BJ (cell line): Measurements from ENCODE around the gene RAI14. TPM values are rescaled to one million over a fixed set of nuclear protein-coding genes. Genes with fewer than 3 reads are reported as not detected.

Source experiments
- CTCF ChIA-PET: fragments of 350-600 bp; formaldehyde crosslinking; extraction: SDS; loops from one replicate; lab custom pipeline; 2021; ENCODE audit warnings: antibody characterized with exemption, inconsistent platforms; lab: Yijun Ruan, JAX
- POLR2A ChIA-PET: fragments of 300-600 bp; sonication (Branson Sonifier 250); formaldehyde crosslinking; extraction: SDS; loops from one replicate; lab custom pipeline; 2021; ENCODE audit warnings: antibody characterized with exemption; lab: Charles Lee
- DNase-seq: peaks from one replicate; pipeline ENCODE4 v3.0.0-alpha.2; 2011; ENCODE audit warnings: low read depth
- H3K27me3 ChIP-seq: 2 replicates; pipeline ENCODE4 v1.6.0; 2011; ENCODE audit warnings: low read length; ENCODE audit not compliant: control insufficient read depth, insufficient read depth
- H3K36me3 ChIP-seq: 2 replicates; pipeline ENCODE4 v1.5.1; 2011; ENCODE audit warnings: low read length; ENCODE audit not compliant: control insufficient read depth, insufficient read depth
- H3K4me3 ChIP-seq: 2 replicates; pipeline ENCODE4 v1.5.1; 2011; ENCODE audit warnings: low read depth, mild to moderate bottlenecking, control low read depth, low read length
- CTCF ChIP-seq: IDR thresholded peaks from 2 replicates; pipeline ENCODE4 v1.5.1; 2011; ENCODE audit warnings: low read depth, mild to moderate bottlenecking, control low read depth, inconsistent platforms, low read length, moderate library complexity; ENCODE audit not compliant: insufficient read depth
- polyA plus RNA-seq: library from polyadenylated mRNA; depleted of rRNA; stranded (reverse); fragments of >200 nt; gene quantifications from 2 replicates; pipeline ENCODE4 v1.2.3, GENCODE V29; 2011

Gene RAI14
- polyA plus RNA-seq, 1 experiment, result 183 TPM

- Histone ChIP-seq H3K4me3 (no peak overlapping the region), H3K36me3 (peaks cover 11% of the 10 kb centered on the region), H3K27me3 (no peaks in the 10 kb centered on the region)
- DNase-seq, result no peak
- ChIA-PET POLR2A (no interaction called here), CTCF (interaction anchor here (0.5 to 2.1 kb wide), 6 partner anchors 10 to 690 kb away, joined by 3 to 8 read pairs (median 4); no protein-coding TSS in a partner anchor)
- TF ChIP-seq CTCF, result no peak
These were observed 30.7 kb downstream of the RAI14 start for GRCh38 chr5:34686762-34687268.

GRCh38 chr5:34687269-34688011 lies 31.3 kb downstream of the RAI14 start:
- no peak for DNase-seq
- no peaks in the 10 kb centered on the region for H3K27me3 ChIP-seq
- POLR2A ChIA-PET, result no interaction called here
- no peak overlapping the region for H3K4me3 ChIP-seq
- no peak for TF ChIP-seq CTCF
- peaks cover 11% of the 10 kb centered on the region for H3K36me3 ChIP-seq
- CTCF ChIA-PET, result interaction anchor here (0.5 to 2.1 kb wide), 5 partner anchors 9 to 690 kb away, joined by 3 to 8 read pairs (median 3); no protein-coding TSS in a partner anchor

- Histone ChIP-seq H3K36me3 (peaks cover 14% of the 10 kb centered on the region), H3K4me3 (no peak overlapping the region), H3K27me3 (no peaks in the 10 kb centered on the region)
- POLR2A ChIA-PET, result no interaction called here
- CTCF ChIA-PET, result interaction anchor here (1.3 to 2.1 kb wide), 3 partner anchors 9 to 165 kb away, joined by 5 to 8 read pairs (median 6); no protein-coding TSS in a partner anchor
- DNase-seq, result no peak
- no peak for TF ChIP-seq CTCF
These were observed 32.1 kb downstream of the RAI14 start for GRCh38 chr5:34688015-34688810.

GRCh38 chr5:34690301-34690700 lies 34.2 kb downstream of the RAI14 start:
- CTCF ChIA-PET, result interaction anchor here (0.6 kb wide), 1 partner anchor 89 kb away, joined by 3 read pairs; no protein-coding TSS in a partner anchor
- Histone ChIP-seq H3K36me3 (peaks cover 14% of the 10 kb centered on the region), H3K4me3 (no peak overlapping the region), H3K27me3 (no peaks in the 10 kb centered on the region)
- POLR2A ChIA-PET, result no interaction called here
- no peak for DNase-seq
- no peak for TF ChIP-seq CTCF

GRCh38 chr5:34690898-34691297 lies 34.8 kb downstream of the RAI14 start:
- no peak for DNase-seq
- no peak for TF ChIP-seq CTCF
- POLR2A ChIA-PET, result no interaction called here
- Histone ChIP-seq H3K36me3 (peaks cover 14% of the 10 kb centered on the region), H3K27me3 (no peaks in the 10 kb centered on the region), H3K4me3 (no peak overlapping the region)
- CTCF ChIA-PET, result interaction anchor here (0.6 kb wide), 1 partner anchor 89 kb away, joined by 3 read pairs; no protein-coding TSS in a partner anchor
